ENCODE measurements around the gene POU2F2.

DNA sequence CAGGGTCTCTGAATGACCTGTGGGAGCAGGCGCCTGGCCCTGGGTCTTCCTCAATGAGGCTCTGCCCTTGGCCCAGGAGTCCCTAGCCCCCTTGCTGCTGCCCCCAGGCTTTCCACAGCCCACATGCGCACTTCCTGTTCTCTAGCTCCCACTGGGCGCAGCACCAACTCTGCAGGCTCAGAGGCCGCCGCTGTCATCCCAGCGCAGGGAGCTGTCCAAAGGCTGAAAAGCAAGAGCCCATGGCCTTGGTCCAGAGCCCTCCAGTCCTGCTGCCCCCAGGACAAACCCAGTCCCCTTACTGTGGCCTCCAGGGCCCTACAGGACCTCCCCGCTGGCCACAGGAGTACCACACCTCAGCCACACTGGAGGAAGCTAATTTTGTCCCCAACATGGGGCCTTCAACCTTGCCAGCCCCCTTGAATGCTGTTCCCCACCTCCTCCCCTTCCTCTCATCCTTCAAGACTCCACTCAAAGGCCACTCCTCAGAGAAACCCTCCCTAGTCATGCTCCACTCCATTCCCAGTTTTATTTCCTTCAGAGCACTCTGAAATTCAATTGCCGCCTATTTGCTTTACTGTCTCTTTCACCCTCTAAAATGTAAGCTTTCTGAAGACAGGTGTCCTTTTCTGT is 8.0 kb upstream of the POU2F2 start:
- TF ChIP-seq CTCF (IDR thresholded peaks at IDR 0.05) = no peak
- TF ChIP-seq POLR2A (IDR thresholded peaks at IDR 0.05) = no peak

All from adrenal gland (tissue), 5 donors.